GM21723 (cell line): Measurements from ENCODE around the gene ABCB8.

Experiments used
- ATAC-seq: cut with Tn5 transposase; IDR thresholded peaks from one replicate; pipeline ENCODE4 v1.9.1; 2021; ENCODE audit warnings: mild to moderate bottlenecking, moderate library complexity; ENCODE audit not compliant: unreplicated experiment

The ABCB8 gene

DNA sequence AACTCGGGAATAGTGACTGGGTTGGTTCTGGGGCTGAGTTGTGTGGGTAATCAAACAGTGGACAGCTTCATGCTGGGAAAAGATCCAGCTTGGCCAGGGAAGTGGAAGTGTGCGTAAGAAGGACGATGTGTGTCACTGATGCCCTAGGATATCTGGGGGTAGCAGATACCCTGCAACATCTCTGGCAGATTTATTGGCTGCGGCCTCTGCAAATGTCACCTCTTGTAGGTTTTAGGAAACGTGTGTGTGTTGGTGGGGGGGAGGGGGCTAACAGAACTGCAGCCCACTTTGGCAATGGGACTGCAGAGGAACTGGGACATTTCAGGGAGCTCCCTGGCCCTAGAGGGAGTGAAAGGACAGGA is 57.1 kb downstream of the ABCB8 start:
- ATAC-seq = no peak

DNA sequence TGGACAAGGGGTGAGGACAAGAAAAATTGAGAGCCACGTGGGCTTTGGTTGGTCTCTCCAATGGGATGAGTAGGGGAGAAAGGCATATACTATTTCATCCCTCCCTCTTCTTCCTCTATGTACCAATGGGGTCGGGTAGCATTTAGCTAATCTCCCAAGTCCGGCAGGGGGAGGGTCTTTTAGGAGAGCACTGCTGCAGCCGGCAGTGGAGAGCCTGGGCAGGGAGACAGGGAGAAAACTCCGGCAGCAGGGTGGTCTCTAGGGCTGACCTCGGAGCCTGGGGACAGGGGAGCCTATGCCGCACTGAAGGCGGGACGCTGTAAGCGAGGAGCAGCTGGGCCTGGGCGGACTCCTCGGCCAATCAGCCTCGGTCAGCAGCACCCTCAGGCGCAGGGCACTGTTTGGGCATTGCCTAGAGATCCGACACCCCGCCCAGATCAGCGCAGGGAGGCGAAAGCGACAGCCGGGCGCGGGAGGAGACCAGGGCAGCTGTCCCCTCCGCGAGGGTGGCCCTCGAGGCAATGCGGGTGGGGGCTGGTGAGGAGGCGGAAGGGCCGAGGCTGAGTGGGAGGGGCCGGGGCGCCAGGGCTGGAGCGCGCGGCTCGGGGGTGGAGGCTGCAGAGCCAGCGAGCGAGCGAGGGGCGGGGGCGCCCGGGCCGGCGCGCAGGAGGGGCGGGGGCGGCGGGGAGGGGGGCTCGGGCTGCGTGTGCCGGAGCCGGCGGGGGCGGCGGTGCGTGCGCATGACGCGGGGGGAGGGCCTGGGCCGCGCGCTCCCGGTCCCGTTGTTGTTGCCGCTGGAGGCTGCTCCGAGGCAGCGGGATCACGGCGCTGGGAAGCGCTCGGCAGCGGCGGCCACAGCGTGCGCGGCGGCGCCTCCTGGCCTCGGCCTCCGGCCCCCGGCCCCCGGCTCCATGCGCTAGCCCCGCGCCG is 57.7 kb downstream of the ABCB8 start, which contains the start of gene AGAP3:
AGAP3 (plus strand) TSS at position 785 of the 930 bp plus-strand sequence. CDS start 267 bp downstream, outside the sequence.
- ATAC-seq = peak; percentile 53

DNA sequence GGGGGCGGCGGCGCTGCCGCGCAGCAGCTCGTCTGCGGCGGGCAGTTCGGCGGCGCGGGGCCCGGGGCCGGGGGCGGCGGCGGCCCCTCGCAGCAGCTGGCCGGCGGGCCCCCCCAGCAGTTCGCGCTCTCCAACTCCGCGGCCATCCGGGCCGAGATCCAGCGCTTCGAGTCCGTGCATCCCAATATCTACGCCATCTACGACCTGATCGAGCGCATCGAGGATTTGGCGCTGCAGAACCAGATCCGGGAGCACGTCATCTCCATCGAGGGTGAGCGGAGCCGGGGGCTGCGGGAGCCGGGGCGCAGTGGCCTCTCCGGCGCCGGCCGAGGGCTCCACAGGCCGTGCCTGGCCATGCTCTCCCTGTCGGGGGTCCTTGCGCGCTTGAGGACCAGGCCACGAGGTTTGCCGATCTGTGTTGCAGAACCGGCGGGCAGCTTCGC is 58.6 kb downstream of the ABCB8 start:
- ATAC-seq = no peak

DNA sequence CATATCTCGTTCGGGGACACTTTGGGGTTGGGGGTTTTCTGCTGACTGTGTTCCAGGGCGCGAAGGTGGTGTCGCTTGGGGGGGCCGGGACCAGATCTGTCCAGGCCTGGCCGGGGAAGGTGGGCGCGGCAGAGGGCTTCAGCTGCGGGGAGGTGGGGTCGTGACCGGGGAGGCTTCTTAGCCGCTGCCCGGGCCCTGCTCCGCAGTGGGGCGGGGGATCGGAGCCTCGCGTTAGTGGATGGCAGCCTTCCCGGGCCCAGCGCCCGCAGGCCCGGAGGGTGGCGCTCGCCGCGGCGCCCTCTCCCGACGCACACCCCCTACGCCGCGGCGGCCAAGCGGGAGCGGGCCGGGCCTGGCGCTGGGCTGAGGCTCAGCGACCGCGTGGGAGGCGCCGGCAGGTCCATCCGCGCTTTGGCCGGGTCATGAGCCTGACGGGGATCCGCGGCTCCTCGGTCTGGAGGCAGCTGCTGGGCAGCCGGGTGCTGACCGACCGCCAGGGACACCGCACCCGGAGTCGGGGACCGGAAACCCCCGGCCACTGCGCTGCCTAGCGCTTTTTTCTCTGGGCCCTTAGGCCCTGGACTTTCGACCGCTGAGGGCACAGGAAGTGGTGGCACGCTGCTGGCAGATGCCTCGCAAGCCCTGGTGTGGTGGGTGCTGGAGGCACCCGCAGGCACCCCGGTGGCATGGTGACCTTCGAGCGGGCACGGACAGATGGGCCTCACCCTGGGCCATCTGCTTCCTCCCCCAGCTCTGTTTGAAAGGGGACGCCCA is 59.2 kb downstream of the ABCB8 start:
- peak; percentile 34 for ATAC-seq

DNA sequence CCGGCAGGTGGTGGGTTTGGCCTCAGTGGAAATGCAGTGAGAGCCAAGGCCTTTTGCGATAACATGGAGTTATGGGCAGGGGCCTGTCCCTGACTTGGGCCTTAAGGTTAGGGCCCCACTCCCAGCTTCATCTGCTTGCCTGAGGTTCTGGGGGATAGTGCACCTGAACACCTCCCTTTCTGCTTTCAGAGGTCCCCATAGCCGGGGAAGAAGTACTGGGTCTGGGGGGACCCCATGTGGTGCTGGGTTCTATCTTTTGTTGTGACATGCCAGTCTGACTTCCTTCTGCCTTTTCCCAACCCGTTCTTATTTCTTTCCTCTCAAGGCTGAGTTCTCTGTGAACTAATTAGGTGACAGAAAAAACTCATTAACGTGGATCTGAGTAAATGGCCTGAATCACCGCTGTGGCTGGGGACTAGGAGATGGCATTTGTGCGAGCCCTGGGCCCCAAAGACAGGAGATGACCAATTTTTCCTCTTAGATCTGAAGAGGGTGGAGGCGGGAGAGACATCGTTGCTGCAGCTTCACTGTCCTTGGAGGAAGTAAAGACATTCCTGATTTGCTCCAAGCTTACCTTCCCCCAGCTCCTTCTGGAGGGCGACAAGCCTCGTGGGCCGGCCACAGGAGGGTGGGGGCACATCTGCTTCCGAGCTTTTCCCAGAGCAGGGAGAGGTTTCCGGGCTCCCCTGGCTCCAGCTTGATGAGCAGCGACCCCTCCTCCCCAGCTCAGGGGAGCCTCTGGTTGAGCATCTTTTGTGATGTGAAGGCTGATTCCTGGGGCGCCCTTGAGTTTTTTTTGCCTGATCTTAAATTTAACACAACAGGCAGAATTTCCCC is 60.0 kb downstream of the ABCB8 start:
- no peak for ATAC-seq

DNA sequence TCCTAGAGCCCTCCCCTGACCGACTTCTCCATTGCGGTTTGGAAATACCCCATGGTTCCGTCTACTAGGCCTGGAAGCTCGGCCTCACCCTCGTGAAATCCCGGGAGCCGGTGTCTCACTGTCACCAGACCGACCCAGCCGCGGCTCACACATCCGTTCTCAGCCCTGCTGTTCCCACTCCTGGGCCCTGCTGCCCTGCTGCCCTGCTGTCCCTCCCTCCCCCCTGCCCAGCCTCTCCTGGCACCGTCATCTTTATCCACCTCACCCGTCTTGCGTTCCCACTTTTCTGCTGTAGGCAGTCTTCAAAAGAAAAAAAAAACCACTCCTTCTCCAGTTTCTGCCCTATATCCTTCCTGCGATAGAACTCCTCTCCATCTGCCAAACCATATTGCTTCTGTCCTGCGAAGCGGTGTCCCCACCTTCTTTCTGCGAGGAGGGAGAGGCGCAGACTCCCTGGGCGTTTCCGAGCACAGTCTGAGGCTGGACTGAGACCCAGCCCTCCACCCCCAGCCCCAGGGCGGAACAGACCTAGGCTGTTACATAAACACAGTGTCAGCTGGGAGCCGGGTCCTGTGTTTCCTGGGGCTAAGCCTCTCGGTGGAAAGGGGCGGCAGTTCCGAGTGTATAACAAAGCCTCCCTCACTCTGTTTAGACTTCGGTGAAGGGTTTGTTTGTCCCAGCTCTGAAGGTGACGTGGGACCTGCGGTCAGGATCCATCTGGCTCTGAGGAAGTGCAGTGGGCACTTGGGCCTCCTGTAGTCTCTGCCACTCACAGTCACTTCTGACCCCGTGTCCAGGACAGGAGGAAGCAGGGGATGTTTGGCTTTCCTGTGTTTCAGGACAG is 60.8 kb downstream of the ABCB8 start:
- no peak for ATAC-seq

DNA sequence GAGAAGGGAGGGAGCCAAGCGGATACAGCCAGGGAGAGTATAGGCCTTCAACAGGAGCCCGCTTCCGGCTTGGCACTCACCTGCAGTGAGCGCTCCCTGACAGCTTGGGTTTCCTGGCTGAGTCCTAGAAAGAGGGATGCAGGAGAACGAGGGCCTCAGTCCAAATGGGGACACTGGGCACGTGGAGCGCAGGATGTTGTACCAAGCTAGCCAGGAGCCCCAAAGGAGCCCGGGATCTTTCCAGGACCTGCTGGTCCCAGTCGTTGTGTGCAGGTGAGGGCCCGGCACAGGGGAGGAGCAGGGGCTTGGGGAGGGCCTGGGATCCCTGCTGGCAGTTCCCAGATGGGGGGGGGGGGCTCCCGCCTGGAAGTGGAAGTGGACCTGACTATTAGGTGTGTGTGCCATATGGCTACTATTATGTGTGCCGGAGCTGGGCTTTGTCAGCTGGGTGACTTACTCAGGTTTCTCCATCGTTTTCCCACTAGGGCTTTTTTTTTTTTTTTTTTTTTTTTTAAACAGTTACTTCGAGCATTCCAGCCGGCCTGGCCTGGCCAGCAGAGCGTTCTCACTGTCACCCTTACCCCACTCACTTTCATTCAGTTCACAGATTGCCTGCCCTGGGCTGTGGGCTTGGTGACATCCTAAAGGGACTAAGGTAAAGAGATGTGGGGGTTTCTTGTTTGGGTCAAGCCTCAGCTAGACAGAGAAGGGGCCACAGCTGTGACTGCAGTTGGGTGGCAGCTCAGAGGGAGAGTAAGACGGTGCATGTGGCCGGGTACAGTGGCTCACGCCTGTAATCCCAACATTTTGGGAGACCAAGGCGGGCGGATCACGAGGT is 61.9 kb downstream of the ABCB8 start:
- ATAC-seq = no peak

DNA sequence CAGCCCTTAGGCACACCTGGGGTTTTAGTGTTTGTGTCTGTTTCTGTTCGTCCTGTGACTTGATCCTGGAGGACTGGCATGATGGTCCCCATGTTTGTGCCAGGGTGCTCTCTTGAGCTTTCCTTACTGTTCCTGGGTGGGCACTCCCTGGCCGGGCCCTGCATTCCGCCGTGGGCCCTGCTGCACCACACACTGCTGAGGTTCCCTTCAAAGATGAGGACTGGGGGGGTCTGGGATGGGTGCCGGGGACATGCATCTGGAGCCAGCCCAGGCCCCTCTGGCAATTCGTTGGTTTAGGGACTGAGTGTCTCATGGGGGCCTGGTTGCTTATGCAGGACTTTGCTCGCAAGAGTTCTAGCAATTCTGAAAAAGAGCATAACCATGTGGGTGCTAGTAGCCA is 62.8 kb downstream of the ABCB8 start:
- ATAC-seq = no peak

DNA sequence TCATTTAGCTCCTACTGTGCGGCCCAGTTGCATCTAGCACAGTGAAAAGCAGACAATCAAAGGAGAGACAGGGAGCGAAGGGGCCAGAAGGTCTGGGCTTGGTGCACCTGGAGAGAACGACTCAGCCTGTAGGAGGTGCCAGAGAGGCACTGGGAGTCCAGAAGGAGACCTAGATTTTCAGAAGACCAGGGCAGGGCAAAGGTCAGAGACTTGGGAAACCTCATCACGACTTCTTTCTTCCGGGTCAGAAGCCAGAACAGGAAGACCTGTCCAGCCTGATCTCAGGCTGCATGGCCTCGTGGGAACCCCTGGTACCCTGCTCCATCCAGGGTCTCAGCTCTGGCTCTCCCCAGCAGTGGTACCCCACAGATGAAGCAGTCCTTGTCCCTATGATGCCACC is 63.2 kb downstream of the ABCB8 start:
- no peak for ATAC-seq

DNA sequence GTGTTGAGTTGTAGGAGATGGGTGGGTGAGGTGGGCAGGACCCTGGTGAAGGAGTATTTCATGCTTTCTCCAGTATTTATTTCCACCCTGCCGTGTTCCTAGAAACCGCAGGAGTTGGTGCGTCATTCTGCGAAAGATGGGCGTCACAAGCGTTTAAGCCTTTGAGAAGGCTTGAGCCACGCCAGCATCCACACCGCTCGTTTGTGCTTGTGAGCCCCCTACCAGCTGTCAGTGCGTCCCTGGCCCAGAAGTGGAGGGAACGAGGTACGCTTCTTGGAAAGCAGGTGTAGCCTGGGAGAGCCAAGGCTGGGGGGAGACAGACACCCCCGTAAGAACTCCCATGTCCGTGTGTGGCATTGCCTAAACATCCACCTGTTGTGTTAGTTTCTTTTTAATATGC is 63.7 kb downstream of the ABCB8 start:
- ATAC-seq = no peak

DNA sequence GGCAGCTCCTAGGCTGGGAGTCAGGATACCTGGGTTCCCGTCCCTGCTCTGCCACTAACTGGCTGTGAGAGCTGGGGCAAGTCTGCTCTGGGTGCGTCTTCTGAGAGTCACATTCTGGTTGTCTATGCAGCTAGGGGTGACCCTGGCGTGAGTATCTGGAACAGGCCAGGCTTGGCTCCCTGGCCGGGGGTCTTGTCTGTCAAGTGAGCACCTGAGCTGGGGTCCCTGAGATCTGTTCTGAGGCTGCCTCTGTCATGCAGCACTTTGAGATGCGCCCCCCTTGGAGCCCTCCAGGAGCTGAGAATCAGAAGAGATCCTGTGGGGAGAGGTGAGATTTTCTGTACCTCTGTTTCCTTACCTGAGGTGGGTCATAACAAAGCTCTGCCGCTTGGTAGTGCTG is 65.5 kb downstream of the ABCB8 start:
- no peak for ATAC-seq

DNA sequence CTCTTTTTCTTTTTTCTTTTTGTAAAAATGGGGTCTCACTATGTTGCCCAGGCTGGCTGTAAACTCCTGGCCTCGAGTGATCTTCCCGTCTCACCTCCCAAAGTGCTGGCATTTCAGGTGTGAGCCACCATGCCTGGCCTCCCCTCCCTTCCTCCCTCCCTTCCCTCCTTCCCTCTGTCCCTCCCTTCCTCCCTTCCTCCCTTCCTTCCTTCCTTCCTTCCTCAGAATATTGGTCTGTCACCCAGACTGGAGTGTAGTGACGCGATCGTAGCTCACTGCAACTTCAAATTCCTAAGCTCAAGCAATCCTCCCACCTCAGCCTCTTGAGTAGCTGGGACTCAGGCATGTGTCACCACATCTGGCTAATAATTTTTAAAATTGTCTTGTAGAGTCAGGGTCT is 66.4 kb downstream of the ABCB8 start:
- ATAC-seq = no peak

DNA sequence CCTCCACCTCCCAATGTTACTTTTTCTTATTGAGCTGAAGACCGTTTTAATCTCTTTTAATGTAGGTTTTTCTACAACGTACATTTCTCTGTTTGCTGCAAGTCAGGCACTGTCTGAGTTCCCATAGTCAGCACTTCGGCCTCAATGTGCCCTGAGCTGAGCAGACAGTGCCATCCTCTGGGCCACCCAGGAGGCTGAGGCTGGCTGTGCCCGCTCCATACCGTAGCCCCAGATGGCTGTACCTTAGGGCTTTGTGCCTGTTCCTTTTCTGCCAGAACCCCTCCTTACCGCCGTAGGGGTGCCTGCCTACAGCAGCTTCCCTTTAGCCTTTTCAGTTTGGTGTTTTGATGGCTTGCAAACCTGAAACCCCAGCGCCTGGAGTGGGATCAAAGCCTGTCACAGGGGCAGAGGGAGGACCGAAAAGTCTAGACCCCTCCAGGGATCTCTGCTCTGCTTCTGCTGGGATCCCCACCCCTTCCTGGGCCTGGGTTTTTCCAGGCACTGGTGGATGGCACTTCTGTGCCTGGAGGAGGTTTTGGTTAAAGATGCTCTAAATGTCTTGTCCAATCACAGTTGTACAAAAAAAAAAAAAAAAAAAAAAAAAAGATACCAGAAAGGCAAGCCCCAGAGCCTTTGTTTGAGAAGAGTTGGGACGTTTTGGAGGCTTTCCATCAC is 67.0 kb downstream of the ABCB8 start:
- no peak for ATAC-seq

DNA sequence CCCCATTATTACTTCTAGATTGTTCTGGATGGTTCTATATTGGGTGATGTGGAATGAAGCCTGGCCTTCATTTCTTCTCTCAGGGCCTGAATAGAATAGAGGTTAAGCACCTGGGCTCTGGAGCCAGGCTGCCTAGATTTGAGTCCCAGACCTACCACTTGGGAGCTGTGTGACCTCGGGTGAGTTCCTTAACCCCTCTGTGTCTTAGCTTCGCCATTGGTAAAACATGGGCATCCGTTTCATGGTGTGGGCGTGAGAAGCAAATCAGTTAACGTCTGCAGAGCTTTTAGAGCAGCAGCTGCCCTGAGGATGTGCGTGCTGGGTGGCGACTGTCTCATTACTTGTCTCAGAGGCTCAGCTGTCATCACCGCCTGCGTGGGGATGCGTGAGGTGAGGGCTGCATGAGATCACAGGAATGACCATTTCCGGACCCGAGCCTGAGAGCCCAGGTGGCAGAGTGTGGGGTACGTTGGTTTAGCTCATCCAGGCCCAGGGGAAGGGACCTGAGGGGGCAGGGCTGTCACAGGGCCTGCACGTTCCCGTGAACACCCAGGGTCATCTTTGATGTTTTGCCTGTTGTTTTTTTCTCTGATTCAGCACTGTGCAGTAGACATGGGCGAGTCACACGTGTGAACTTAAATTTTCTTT is 67.7 kb downstream of the ABCB8 start:
- no peak for ATAC-seq
